ENCODE measurements around the gene TTLL6. TPM values are rescaled to one million over a fixed set of nuclear protein-coding genes. Genes with fewer than 3 reads are reported as not detected.
A peak's percentile ranks its signal among the peaks of the same experiment; 100 is the strongest.

The TTLL6 gene
- total and polyA plus RNA-seq, 4 donors = 0.02 to 0.08 TPM; not detected in 2

DNA sequence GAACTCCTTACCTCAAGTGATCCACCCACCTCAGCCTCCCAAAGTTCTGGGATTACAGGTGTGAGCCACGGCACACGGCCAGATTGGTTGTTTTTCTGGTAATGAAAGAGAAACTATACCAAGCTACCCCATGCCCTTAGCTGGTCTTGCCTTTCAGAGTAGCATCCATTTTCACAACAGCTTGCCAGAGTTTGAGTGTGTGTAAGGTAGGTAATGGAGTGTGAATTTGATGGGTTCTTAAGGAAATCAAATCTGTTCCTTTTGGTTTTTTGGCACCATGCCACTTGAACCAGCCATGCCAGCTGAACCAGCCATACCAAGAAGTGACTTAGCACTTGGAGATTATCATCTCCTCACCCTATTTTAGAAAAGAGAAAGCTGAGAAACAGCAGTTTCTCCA is 18.9 kb upstream of the TTLL6 start:
- Histone ChIP-seq H3K27ac (ENCODE audit: low read depth in 1 of 2, low read length in 2 of 2) (no peak overlapping the region), H3K36me3 (ENCODE audit: control insufficient read depth in 4 of 4, insufficient read depth in 3 of 4, low read depth in 1 of 4, low read length in 3 of 4) (no peaks in the 10 kb centered on the region), H3K27me3 (ENCODE audit: control insufficient read depth in 4 of 4, insufficient read depth in 4 of 4, low read length in 3 of 4) (no peaks in the 10 kb centered on the region), H3K4me1 (ENCODE audit: control insufficient read depth in 4 of 4, insufficient read depth in 4 of 4, low read length in 3 of 4) (peaks cover 17 to 40% (median 25%) of the 10 kb centered on the region in 4 donors), H3K4me3 (ENCODE audit: low read depth in 1 of 3, low read length in 3 of 3) (no peak overlapping the region), H3K9me3 (ENCODE audit: control insufficient read depth in 4 of 4, low read length in 3 of 4) (no peaks in the 10 kb centered on the region), H3K9ac (ENCODE audit: low read depth in 1 of 2, low read length in 2 of 2) (no peak overlapping the region)
- no peak for DNase-seq (ENCODE audit: low spot score)
- WGBS = 88% methylated on average over 2 of the region's 2 CpGs
- no peak for TF ChIP-seq GABPA (IDR thresholded peaks at IDR 0.05 in 1 of 2, conservative IDR thresholded peaks at IDR 0.05 in 1 of 2)
- no peak for TF ChIP-seq YY1 (IDR thresholded peaks at IDR 0.05)
- no peak for TF ChIP-seq FOXA2 (IDR thresholded peaks at IDR 0.05)
- TF ChIP-seq, protein P1, sequence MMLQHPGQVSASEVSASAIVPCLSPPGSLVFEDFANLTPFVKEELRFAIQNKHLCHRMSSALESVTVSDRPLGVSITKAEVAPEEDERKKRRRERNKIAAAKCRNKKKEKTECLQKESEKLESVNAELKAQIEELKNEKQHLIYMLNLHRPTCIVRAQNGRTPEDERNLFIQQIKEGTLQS (IDR thresholded peaks at IDR 0.05) = no peak
- TF ChIP-seq HNF4G (IDR thresholded peaks at IDR 0.05) = no peak
- no peak for TF ChIP-seq NR2F2 (IDR thresholded peaks at IDR 0.05)
- no peak for TF ChIP-seq JUND (IDR thresholded peaks at IDR 0.05)
- TF ChIP-seq, protein P2, sequence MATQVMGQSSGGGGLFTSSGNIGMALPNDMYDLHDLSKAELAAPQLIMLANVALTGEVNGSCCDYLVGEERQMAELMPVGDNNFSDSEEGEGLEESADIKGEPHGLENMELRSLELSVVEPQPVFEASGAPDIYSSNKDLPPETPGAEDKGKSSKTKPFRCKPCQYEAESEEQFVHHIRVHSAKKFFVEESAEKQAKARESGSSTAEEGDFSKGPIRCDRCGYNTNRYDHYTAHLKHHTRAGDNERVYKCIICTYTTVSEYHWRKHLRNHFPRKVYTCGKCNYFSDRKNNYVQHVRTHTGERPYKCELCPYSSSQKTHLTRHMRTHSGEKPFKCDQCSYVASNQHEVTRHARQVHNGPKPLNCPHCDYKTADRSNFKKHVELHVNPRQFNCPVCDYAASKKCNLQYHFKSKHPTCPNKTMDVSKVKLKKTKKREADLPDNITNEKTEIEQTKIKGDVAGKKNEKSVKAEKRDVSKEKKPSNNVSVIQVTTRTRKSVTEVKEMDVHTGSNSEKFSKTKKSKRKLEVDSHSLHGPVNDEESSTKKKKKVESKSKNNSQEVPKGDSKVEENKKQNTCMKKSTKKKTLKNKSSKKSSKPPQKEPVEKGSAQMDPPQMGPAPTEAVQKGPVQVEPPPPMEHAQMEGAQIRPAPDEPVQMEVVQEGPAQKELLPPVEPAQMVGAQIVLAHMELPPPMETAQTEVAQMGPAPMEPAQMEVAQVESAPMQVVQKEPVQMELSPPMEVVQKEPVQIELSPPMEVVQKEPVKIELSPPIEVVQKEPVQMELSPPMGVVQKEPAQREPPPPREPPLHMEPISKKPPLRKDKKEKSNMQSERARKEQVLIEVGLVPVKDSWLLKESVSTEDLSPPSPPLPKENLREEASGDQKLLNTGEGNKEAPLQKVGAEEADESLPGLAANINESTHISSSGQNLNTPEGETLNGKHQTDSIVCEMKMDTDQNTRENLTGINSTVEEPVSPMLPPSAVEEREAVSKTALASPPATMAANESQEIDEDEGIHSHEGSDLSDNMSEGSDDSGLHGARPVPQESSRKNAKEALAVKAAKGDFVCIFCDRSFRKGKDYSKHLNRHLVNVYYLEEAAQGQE (IDR thresholded peaks at IDR 0.05) = no peak
- TF ChIP-seq SP1 (IDR thresholded peaks at IDR 0.05) = no peak

DNA sequence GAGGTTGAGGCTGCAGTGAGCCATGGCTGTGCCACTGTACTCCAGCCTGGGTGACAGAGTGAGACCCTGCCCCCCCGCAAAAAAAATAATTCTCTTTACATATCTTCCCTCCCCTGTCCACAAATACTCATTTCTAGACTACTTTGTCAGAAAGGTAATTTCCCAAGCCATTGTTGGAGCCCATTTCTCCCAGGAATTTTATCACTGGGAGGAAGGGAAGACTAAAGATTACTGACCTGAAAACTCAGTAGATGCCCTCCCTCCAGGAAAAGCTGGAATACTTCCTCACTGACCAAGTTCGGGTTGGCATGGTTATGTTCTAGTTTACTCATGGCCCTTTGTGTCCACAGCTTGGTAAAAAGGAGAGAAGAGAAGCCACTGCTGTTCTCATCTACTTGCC is 17.9 kb upstream of the TTLL6 start:
- no peaks in the 10 kb centered on the region for H3K27me3 ChIP-seq (ENCODE audit: control insufficient read depth in 4 of 4, insufficient read depth in 4 of 4, low read length in 3 of 4)
- no peak for DNase-seq (ENCODE audit: low spot score)
- TF ChIP-seq NR2F2 (IDR thresholded peaks at IDR 0.05) (no peak), HNF4G (IDR thresholded peaks at IDR 0.05) (no peak)
- no peaks in the 10 kb centered on the region for H3K36me3 ChIP-seq (ENCODE audit: control insufficient read depth in 4 of 4, insufficient read depth in 3 of 4, low read depth in 1 of 4, low read length in 3 of 4)
- H3K9ac ChIP-seq (ENCODE audit: low read depth in 1 of 2, low read length in 2 of 2) = no peak overlapping the region
- WGBS = 72% methylated on average over 2 of the region's 2 CpGs
- H3K27ac ChIP-seq (ENCODE audit: low read depth in 1 of 2, low read length in 2 of 2) = no peak overlapping the region
- no peaks in the 10 kb centered on the region for H3K9me3 ChIP-seq (ENCODE audit: control insufficient read depth in 4 of 4, low read length in 3 of 4)
- H3K4me3 ChIP-seq (ENCODE audit: low read depth in 1 of 3, low read length in 3 of 3) = no peak overlapping the region
- peaks cover 15 to 30% (median 15%) of the 10 kb centered on the region in 4 donors for H3K4me1 ChIP-seq (ENCODE audit: control insufficient read depth in 4 of 4, insufficient read depth in 4 of 4, low read length in 3 of 4)

DNA sequence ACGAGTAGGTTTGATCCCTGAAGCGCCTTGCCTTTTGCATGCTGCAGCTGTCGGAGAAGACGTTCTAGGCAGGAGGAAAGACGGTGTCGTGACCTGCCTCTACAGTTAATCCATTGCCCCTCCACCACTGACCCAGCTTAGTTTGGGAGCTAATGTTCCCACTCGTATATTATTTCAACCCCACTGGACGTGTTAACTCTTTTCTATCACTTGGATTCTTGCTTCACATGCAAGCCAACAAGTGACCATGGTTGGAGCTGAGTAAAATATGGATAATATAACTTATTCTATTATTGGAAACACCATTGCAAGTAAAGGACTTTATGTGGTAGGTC is 14.5 kb upstream of the TTLL6 start:
- H3K27ac ChIP-seq (ENCODE audit: low read depth in 1 of 2, low read length in 2 of 2) = peak overlapping the region; percentile 99
- no peaks in the 10 kb centered on the region for H3K9me3 ChIP-seq (ENCODE audit: control insufficient read depth in 4 of 4, low read length in 3 of 4)
- no peaks in the 10 kb centered on the region for H3K27me3 ChIP-seq (ENCODE audit: control insufficient read depth in 4 of 4, insufficient read depth in 4 of 4, low read length in 3 of 4)
- DNase-seq (ENCODE audit: low spot score) = no peak
- TF ChIP-seq RXRA (IDR thresholded peaks at IDR 0.05) = peak in 1 of 2 donors; percentile 10
- TF ChIP-seq, protein P1 (IDR thresholded peaks at IDR 0.05) = no peak
- H3K36me3 ChIP-seq (ENCODE audit: control insufficient read depth in 4 of 4, insufficient read depth in 3 of 4, low read depth in 1 of 4, low read length in 3 of 4) = no peaks in the 10 kb centered on the region
- WGBS = under 1% methylated on average over 8 of the region's 8 CpGs
- H3K9ac ChIP-seq (ENCODE audit: low read depth in 1 of 2, low read length in 2 of 2) = peak overlapping the region; percentile 99 to 100
- H3K4me3 ChIP-seq (ENCODE audit: low read depth in 1 of 3, low read length in 3 of 3) = peak overlapping the region; percentile 71 to 97 (median 93)
- peaks cover 11 to 27% (median 15%) of the 10 kb centered on the region in 4 donors for H3K4me1 ChIP-seq (ENCODE audit: control insufficient read depth in 4 of 4, insufficient read depth in 4 of 4, low read length in 3 of 4)
